ENCODE results near the gene UST.
"Not testable (repeated sequence)": the region's sequence is repeated elsewhere in the genome, so short reads cannot be mapped to it uniquely, and the experiment has no call there.

The UST gene

GRCh38 chr6:148957752-148958151 lies 210.9 kb downstream of the UST start:
- no peak for DNase-seq

- no peak for DNase-seq
Measured at GRCh38 chr6:148959008-148959407, 212.2 kb downstream of the UST start.

- DNase-seq = no peak
Measured at GRCh38 chr6:148959501-148959900, 212.7 kb downstream of the UST start.

GRCh38 chr6:148962854-148963515 lies 216.2 kb downstream of the UST start:
- DNase-seq = no peak

GRCh38 chr6:148963738-148964137 lies 216.9 kb downstream of the UST start:
- no peak for DNase-seq

- DNase-seq = no peak
Measured at GRCh38 chr6:148964467-148964866, 217.6 kb downstream of the UST start.

GRCh38 chr6:148965287-148965686 lies 218.5 kb downstream of the UST start:
- DNase-seq = no peak

- DNase-seq = no peak
Measured at GRCh38 chr6:148967011-148967520, 220.2 kb downstream of the UST start.

GRCh38 chr6:148967541-148967956 lies 220.7 kb downstream of the UST start:
- peak; percentile 36 for DNase-seq

- no peak for DNase-seq
Measured at GRCh38 chr6:148968771-148969602, 222.2 kb downstream of the UST start.

GRCh38 chr6:148969603-148970061 lies 222.8 kb downstream of the UST start:
- DNase-seq = peak; percentile 92

GRCh38 chr6:148971031-148971927 lies 224.4 kb downstream of the UST start:
- no peak for DNase-seq

- peak; percentile 69 for DNase-seq
Measured at GRCh38 chr6:148972481-148972880, 225.7 kb downstream of the UST start.

GRCh38 chr6:148973538-148974208 lies 226.8 kb downstream of the UST start:
- peak; percentile 25 for DNase-seq

GRCh38 chr6:148974351-148974750 lies 227.5 kb downstream of the UST start:
- no peak for DNase-seq

GRCh38 chr6:148978298-148978697 lies 231.5 kb downstream of the UST start:
- not testable (repeated sequence) for DNase-seq

GRCh38 chr6:148979014-148979901 lies 232.4 kb downstream of the UST start:
- DNase-seq = no peak

GRCh38 chr6:148980234-148980633 lies 233.4 kb downstream of the UST start:
- DNase-seq = no peak

GRCh38 chr6:148981515-148981914 lies 234.7 kb downstream of the UST start:
- no peak for DNase-seq

- no peak for DNase-seq
Measured at GRCh38 chr6:148983101-148983761, 236.4 kb downstream of the UST start.

- no peak for DNase-seq
Measured at GRCh38 chr6:148983966-148984365, 237.1 kb downstream of the UST start.

Measured in NCI-H748 treated with DMSO at 0.1 percent for 48 hours (cell line).